GM18909 (cell line): ENCODE measurements around the gene POLR3H.

Source experiments
- ATAC-seq: cut with Tn5 transposase; IDR thresholded peaks from one replicate; pipeline ENCODE4 v1.9.1; 2021; ENCODE audit warnings: mild to moderate bottlenecking; ENCODE audit not compliant: unreplicated experiment, poor library complexity

The POLR3H gene

DNA sequence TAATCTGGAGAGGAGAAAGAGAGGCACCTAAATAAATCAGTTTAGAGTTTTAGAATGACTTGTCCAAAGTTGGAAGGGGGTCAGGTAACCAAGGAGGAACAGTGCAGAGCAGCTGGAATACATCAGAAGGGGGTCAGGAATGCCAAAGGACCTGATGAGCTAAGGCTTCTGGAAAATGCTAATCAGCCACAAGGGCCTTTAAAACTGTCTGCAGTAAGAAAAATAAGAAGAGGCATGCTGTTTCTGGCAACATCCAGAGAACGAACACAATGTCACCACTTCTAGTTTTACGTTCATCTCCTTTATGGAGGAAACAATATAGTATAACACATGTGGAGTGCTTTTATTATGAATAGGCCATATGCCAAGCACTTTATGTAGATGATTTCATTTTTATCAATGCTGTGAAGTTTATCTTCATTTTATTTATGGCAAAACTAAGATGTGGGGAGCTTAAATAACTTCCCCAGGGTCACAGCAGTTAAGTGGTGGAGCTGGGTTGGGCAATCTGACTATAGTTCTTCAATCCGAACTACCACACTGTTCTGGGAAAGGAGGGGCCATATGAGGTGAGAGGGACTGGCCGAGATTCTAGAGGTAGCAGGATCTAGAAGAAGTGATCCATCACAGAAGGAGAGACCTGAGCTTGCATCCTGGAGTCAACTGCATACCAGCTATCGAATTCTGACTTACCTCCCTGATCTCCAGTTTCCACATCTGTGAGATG, 52.7 kb downstream of the POLR3H start:
- ATAC-seq: no peak

DNA sequence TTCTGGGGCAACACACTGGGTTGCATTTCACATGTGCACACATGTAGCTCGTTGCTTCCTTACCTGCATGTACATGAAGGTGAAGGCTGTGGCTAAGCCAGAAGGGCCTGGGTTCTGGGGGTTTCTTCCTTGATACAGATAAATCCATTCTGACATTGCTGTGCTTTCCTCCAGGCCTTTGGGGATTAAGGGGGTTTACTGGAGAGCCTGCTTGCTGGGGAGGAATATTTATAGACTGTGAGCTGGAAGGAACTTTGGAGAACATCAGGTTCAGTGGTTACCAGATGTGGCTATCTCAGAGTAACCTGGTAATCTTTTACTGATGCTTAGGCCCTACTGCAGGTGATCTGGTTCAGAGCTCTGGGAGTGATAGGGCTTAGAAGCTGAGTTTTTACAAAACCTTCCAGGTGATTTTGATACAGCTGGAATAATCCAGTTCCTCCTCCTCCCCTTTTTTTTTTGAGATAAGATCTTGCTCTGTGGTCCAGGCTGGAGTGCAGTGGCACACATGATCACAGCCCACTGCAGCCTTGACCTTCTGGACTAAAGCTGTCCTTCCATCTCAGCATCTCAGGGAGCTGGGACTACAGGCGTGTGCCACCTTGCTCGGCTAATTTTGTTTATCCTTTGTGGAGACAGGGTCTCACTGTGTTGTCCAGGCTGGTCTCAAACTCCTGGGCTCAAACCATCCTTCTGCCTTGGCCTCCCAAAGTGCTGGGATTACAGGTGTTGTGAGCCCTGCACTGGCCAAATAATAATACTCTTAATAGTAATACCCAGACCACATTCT, 55.5 kb downstream of the POLR3H start:
- ATAC-seq: no peak

DNA sequence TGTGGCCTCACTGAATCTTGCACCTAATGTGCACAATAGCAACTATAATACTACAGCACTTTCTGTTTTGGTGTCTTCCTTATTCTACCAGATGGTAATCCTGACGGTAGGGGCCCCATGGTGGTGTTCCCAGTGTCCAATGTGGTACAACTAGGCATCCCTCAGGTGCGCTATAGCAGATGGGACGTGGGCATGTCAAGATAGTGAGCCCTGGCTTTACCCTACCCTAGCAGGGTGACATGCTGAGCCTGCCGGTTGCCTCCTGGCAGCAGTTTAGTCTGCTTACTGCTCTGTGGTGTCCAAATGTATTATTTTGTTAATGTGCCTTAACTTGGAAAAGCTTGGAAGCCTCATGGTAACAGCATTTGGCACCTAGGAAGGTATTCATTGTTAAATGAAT, 56.2 kb downstream of the POLR3H start:
- ATAC-seq: no peak

DNA sequence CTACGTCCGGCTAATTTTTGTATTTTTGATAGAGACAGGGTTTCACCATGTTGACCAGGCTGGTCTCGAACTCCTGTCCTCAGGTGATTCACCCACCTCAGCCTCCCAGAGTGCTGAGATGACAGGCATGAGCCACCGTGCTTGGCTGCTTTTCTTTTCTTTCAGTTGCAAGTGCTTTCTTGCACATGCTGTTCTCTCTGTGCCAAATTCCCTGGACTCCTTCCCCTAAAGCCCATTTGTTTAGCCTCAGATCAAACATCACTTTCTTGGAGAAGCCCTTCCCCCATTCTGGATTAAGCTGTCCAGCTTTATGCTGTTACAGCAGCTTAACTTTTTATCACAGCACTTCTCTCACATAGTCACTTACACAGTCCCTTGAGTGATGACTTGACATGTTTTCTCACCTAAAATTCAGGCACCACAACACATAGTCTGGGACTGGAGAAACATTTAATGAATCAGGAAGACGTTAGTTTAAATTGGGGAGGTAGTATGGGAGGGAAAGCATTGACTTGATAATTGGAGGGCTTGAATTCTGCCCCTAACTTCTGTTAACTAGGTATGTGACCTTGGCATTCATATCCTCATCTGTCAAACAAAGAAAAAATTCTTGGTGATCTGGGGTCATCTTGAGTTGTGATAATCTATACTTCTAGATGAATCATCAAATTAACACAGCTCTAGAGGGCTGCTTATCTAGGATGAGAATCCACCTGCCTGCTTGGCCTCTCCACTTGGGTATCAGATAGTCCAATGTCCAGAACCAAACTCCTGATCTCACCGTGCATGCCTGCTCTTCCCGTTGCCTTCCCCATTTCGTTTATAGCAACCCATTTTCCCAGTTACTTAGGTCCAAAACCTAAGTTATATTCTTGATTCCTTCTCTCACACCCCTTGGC, 57.0 kb downstream of the POLR3H start:
- ATAC-seq: no peak

DNA sequence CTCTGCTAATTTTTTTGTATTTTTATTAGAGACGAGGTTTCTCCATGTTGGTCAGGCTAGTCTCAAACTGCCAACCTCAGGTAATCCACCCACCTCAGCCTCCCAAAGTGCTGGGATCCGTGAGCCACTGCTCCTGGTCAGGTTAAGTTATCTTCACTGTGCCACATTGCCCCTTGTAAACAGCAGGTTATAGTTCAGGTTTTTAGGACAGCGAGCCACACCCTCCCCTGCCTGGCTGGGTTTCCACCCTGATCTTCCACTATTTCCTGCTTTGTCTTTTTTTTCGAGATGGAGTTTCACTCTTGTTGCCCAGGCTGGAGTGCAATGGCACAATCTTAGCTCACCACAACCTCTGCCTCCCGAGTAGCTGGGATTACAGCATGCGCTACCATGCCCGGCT, 59.2 kb downstream of the POLR3H start:
- ATAC-seq: no peak

DNA sequence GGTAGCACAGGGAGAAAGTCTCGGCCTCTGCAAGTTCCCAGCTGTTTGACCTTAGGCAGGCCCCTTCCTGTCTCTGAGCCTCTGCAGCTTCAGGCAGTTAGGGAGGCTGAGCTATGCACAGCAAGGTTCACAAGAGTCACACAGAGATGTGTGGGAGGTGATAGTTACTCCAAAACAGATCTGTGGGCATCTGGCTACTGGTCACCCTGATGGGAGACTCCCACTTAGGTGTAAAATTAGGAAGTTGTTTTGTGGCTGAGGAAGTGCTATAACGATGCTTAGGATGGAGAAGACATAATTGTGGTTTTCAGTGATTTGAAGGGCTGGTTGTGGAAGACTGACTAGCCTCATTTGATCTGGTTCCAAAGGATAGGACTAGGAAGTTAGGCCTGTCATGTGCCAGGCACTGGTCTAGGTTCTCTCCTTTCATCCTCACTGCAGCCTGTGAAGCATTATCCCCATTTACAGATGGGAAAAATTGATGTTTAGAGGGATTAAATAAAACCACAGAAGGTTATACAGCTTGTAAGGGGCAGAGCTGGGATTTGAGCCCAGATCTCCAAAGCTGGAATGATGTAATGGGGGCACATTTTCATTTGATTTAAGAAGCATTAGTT, 61.8 kb downstream of the POLR3H start:
- no peak for ATAC-seq

DNA sequence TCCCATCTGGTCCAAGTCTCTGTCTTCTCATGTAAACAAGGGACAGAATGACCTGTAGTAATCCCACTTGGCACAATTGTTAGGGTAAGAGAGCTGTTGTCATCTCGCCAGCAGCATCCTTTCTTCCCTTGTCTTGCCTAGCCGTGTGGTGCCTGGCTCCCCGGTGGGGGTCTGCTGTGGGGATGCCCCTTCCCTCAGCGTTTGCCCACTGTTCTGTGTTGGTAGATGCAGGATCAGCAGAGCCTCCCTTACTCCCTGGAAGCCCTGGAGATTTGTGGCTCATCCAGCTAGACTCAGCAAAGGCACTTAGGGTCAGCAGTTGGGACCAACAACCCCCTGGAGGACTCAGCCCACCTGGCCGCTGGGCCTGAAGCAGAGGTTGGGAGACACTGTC, 62.3 kb downstream of the POLR3H start:
- no peak for ATAC-seq

DNA sequence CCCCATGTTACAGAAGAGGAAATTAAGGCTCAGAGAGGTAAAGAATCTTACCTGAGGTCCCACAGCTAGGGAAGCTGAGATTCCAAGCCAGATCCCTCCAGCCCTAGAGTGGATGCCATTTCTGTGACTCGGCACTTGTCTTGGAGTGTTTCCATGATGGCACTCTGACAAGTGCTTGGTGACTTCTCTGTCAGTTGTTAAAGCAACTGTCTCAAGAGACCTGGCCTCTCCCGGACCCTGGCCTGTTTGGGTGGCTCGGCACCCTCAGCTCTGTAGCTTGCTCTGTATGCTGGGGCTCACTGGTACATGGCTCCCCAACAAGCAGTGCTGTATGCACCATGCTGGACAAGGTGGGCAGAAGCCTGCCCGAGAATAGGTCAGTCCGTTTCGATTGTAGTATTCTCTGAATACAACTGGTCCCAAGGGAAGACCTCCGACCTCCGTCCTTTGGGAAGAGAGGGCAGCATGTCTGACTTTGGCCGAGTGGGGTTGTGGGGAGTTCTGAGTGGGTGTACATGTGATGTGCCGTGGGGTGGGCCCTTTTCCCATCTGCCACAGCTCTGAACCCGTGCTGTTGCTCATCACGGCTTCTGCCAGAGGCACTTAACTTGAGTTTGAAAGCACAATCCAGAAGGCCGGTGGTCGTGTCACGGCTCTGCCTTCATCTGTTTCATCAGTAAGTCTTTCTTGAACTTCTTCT, 63.0 kb downstream of the POLR3H start:
- no peak for ATAC-seq

DNA sequence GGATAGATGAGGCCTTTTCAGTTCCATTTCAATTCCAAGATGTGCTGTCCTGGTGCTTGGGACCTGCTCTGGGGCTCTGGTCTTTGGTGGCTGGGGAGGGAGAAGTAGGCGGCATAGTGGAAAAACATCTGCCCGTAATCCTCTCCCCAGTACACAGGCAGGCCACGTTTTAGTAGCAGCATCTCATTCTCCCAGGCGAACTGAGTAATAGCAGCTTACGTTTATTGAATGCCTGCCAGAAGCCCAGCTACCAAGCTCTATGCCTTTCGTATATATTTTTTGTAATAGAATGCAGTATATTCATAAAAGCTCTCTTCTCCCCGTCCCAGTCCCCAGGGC, 63.9 kb downstream of the POLR3H start:
- ATAC-seq: no peak

DNA sequence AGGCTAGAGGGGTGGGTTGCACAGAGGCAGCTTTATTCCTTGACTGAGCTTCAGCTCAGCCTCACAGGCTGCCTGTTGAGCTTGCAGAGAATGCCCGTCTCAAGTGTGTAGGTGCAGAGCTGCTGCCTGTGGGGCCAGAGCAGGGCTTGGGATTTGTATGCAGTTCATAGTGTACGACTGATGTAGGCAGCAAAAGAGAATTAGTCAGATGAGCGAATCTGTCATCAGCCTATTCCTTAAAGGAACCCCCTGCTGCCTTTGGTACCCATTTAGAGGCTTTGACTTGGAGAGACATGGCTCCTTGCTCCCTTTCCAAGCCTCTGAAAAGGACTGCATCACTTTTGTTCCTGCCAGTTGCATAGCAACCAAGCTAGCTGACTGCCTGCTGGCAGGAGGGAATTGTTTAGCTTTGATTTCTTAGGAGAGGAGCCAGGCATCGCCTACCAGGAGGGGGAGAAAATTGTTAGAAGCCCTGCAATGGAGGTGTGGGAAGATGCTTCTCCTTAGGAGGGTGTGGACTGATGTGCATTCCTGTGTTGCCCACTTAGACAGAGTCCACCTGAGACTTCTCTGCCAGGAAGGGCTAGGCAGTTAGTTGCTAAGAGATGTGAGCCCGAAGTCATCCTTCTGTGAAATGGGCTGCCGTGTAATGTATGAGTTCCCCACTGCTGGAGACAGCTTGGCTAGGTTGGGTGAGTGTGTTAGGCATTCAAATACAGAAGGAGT, 64.4 kb downstream of the POLR3H start:
- no peak for ATAC-seq

DNA sequence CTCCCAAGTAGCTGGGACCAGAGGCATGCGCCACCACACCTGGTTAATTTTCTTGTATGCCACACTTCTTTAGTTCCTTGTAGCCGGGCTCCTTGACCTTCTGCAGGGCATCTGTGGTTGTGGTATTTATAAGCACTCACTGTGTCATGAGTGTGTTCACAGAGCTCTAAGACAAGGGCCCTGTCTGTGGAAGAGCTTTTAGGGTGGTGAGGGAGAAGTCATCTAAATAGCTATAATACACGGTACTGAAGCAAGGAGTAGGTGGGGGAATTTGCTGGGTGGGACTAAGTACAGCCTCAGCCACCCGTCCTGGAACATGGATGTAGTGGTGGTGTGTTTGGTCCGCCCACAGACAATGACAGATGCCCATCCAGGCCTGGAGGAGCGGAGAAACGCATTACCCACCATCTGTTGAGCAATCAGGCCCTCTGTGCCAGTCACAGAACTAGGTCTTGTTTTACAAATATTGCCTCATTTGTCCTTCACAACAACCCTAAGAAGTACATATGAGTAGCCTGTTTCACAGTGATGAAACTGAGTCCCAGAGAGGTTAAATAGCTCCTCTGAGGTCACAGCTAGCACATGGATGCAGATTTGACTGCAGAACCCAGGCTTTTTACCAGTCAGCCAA, 65.3 kb downstream of the POLR3H start:
- no peak for ATAC-seq

DNA sequence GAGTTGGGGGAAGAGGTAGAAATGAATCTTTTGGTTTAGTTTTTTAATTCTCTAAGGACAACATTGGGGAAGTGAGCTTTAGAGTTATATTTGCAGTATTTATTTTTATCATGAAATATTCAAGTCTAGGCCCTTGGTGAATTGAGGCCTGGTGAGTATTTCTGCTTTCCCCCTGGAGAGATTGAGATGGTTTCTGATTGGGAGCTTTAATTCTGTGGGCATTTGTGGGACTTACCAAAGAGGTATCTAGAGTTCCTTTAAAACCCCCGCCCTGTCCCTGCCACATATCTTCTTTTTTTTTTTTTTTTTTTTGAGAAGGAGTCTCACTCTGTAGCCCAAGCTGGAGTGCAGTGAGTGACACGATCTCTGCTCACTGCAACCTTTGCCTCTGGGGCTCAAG, 65.8 kb downstream of the POLR3H start:
- no peak for ATAC-seq
